ENCODE results near the gene VTI1B.

The VTI1B gene

GRCh38 chr14:67674480-67675218 is at the start of gene VTI1B:
VTI1B (minus strand) TSS chr14:67674632; CDS start chr14:67674489, 143 bp downstream.
- Histone ChIP-seq H3K9ac (ENCODE audit: low read length) (peak within 1 kb of the TSS; percentile 74), H4K20me1 (ENCODE audit: low read depth, low read length) (peaks cover 7% of the 10 kb centered on the region; the same call in 1 of the 2 replicates), H3K27ac (ENCODE audit: low read depth, low read length) (peak within 1 kb of the TSS; percentile 75), H3K79me2 (ENCODE audit: insufficient read depth, low read length) (peaks cover 47% of the 10 kb centered on the region), H3F3A (ENCODE audit: insufficient read depth) (peaks cover 17% of the 10 kb centered on the region), H3K27me3 (ENCODE audit: low read length) (no peaks in the 10 kb centered on the region), H3K9me2 (replicated peaks; ENCODE audit: insufficient read depth, low read length) (no peaks in the 10 kb centered on the region), H3K36me3 (ENCODE audit: low read length) (no peaks in the 10 kb centered on the region; the same call in 1 of the 2 replicates), H3K4me3 (ENCODE audit: insufficient read depth, low read length, poor library complexity, severe bottlenecking) (peak within 1 kb of the TSS; percentile 74), H2AFZ (ENCODE audit: low read depth, low read length, severe bottlenecking) (peak within 1 kb of the TSS; percentile 72), H3K9me3 (ENCODE audit: insufficient read depth, low read length) (no peaks in the 10 kb centered on the region), H3K4me2 (ENCODE audit: low read depth, low read length, poor library complexity, severe bottlenecking) (peak within 1 kb of the TSS; percentile 97)
- TF ChIP-seq CTCF (IDR thresholded peaks at IDR 0.05; ENCODE audit: insufficient read depth, low read length, poor library complexity, severe bottlenecking) (no peak), EZH2phosphoT487 (conservative IDR thresholded peaks at IDR 0.05; ENCODE audit: low read length) (no peak)

- Histone ChIP-seq H2AFZ (ENCODE audit: low read depth, low read length, severe bottlenecking) (no peak overlapping the region), H3K27ac (ENCODE audit: low read depth, low read length) (no peak overlapping the region), H4K20me1 (ENCODE audit: low read depth, low read length) (no peaks in the 10 kb centered on the region), H3K4me3 (ENCODE audit: insufficient read depth, low read length, poor library complexity, severe bottlenecking) (no peak overlapping the region), H3K9me3 (ENCODE audit: insufficient read depth, low read length) (no peaks in the 10 kb centered on the region), H3K79me2 (ENCODE audit: insufficient read depth, low read length) (no peaks in the 10 kb centered on the region), H3K36me3 (ENCODE audit: low read length) (no peaks in the 10 kb centered on the region), H3F3A (ENCODE audit: insufficient read depth) (no peaks in the 10 kb centered on the region), H3K9me2 (replicated peaks; ENCODE audit: insufficient read depth, low read length) (no peaks in the 10 kb centered on the region), H3K4me2 (ENCODE audit: low read depth, low read length, poor library complexity, severe bottlenecking) (no peak overlapping the region), H3K27me3 (ENCODE audit: low read length) (no peaks in the 10 kb centered on the region), H3K9ac (ENCODE audit: low read length) (no peak overlapping the region)
- TF ChIP-seq EZH2phosphoT487 (conservative IDR thresholded peaks at IDR 0.05; ENCODE audit: low read length) = no peak
- TF ChIP-seq CTCF (IDR thresholded peaks at IDR 0.05; ENCODE audit: insufficient read depth, low read length, poor library complexity, severe bottlenecking) = no peak
Measured at GRCh38 chr14:67722293-67722692, 47.9 kb upstream of the VTI1B start.

GRCh38 chr14:67721875-67722274 is 47.4 kb upstream of the VTI1B start:
- H2AFZ ChIP-seq (ENCODE audit: low read depth, low read length, severe bottlenecking) = no peak overlapping the region
- TF ChIP-seq CTCF (IDR thresholded peaks at IDR 0.05; ENCODE audit: insufficient read depth, low read length, poor library complexity, severe bottlenecking) (no peak), EZH2phosphoT487 (conservative IDR thresholded peaks at IDR 0.05; ENCODE audit: low read length) (no peak)
- H3F3A ChIP-seq (ENCODE audit: insufficient read depth) = no peaks in the 10 kb centered on the region
- H3K4me3 ChIP-seq (ENCODE audit: insufficient read depth, low read length, poor library complexity, severe bottlenecking) = no peak overlapping the region
- H3K4me2 ChIP-seq (ENCODE audit: low read depth, low read length, poor library complexity, severe bottlenecking) = no peak overlapping the region
- H3K79me2 ChIP-seq (ENCODE audit: insufficient read depth, low read length) = no peaks in the 10 kb centered on the region
- no peak overlapping the region for H3K9ac ChIP-seq (ENCODE audit: low read length)
- H3K9me2 ChIP-seq (replicated peaks; ENCODE audit: insufficient read depth, low read length) = no peaks in the 10 kb centered on the region
- no peaks in the 10 kb centered on the region for H3K27me3 ChIP-seq (ENCODE audit: low read length)
- no peaks in the 10 kb centered on the region for H3K36me3 ChIP-seq (ENCODE audit: low read length)
- H3K9me3 ChIP-seq (ENCODE audit: insufficient read depth, low read length) = no peaks in the 10 kb centered on the region
- H3K27ac ChIP-seq (ENCODE audit: low read depth, low read length) = no peak overlapping the region
- H4K20me1 ChIP-seq (ENCODE audit: low read depth, low read length) = no peaks in the 10 kb centered on the region
